ENCODE results near the gene OR4F15. TPM values are rescaled to one million over a fixed set of nuclear protein-coding genes. Genes with fewer than 3 reads are reported as not detected.

Gene OR4F15
- total and polyA plus RNA-seq, 2 of the 8 experiments (the other 6 are each of a cell fraction or from before 2014, with no cell fraction given): not detected

DNA sequence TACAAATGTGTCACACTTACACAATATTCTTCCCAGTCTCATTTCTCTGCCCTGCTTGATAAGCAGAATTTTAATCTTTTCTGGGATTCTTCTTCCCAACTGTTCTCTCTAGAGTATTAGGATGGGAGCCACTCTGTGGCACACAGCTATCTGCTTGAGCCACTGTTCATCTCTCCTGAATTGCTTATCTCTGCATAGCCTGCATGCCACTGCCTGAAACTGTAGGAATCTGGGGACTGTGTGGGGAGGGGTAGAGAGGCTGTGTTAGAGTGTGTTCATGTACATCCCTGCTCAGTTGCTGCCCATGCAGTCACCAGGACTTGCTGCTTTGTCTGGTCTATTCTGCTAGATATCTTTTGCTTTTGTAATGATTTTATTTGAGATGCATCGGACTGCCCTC is 11.0 kb upstream of the OR4F15 start:
- Histone ChIP-seq H3K23ac (ENCODE audit: insufficient read length) (no peak overlapping the region), H3K27ac (ENCODE audit: low read depth, low read length) (no peak overlapping the region), H2AK5ac (ENCODE audit: low read depth, low read length) (no peak overlapping the region), H4K91ac (replicated peaks; ENCODE audit: insufficient read length, low read length) (no peak overlapping the region), H4K8ac (ENCODE audit: extremely low read depth, insufficient read depth, low read length) (no peak overlapping the region), H3K56ac (replicated peaks; ENCODE audit: insufficient read length, low read depth, low read length) (no peak overlapping the region), H3K27me3 (replicated peaks in 1 of 4; ENCODE audit: control insufficient read depth in 3 of 4, extremely low read depth in 1 of 4, insufficient read depth in 3 of 4, low read length in 3 of 4) (no peaks in the 10 kb centered on the region), H3K4me1 (replicated peaks in 1 of 4; ENCODE audit: control insufficient read depth in 3 of 4, insufficient read depth in 4 of 4, low read length in 3 of 4) (no peaks in the 10 kb centered on the region), H2AFZ (ENCODE audit: low read length) (no peak overlapping the region), H2BK120ac (replicated peaks; ENCODE audit: low read depth, low read length) (no peak overlapping the region), H4K5ac (ENCODE audit: insufficient read length, low read depth, low read length) (no peak overlapping the region), H2BK12ac (ENCODE audit: low read depth, low read length) (no peak overlapping the region), H3K79me1 (ENCODE audit: low read depth, low read length) (no peaks in the 10 kb centered on the region), H3K36me3 (ENCODE audit: control insufficient read depth in 2 of 4, insufficient read depth in 4 of 4, low read length in 3 of 4) (no peaks in the 10 kb centered on the region), H3K9me3 (ENCODE audit: insufficient read depth in 2 of 2, low read depth in 1 of 2, low read length in 1 of 2) (peaks cover 16 to 27% of the 10 kb centered on the region in 2 experiments), H2BK15ac (ENCODE audit: low read length) (no peak overlapping the region), H3K79me2 (ENCODE audit: control insufficient read depth in 1 of 2, insufficient read depth in 2 of 2, low read length in 2 of 2) (no peaks in the 10 kb centered on the region), H3K9ac (replicated peaks in 1 of 4; ENCODE audit: extremely low read depth in 1 of 4, low read depth in 3 of 4, low read length in 3 of 4) (no peak overlapping the region), H4K20me1 (replicated peaks in 1 of 2; ENCODE audit: control insufficient read depth in 1 of 2, insufficient read depth in 2 of 2, low read length in 2 of 2) (no peaks in the 10 kb centered on the region), H2BK20ac (ENCODE audit: low read length) (no peak overlapping the region), H3K4ac (replicated peaks; ENCODE audit: insufficient read length, low read depth, low read length) (no peak overlapping the region), H2BK5ac (ENCODE audit: low read depth, low read length) (no peak overlapping the region), H3K4me3 (ENCODE audit: extremely low read depth in 1 of 4, insufficient read depth in 2 of 4, low read depth in 3 of 4, low read length in 4 of 4) (no peak overlapping the region), H3K18ac (ENCODE audit: extremely low read depth, low read length) (no peak overlapping the region), H3K23me2 (ENCODE audit: low read depth, low read length) (peaks cover 2% of the 10 kb centered on the region; the same call in 1 of the 2 replicates), H3K14ac (ENCODE audit: insufficient read length) (no peak overlapping the region), H3K4me2 (ENCODE audit: insufficient read depth in 1 of 2, low read depth in 2 of 2, low read length in 2 of 2) (no peak overlapping the region)
- WGBS, 2 experiments (ENCODE audit: extremely low coverage in 1 of 2, insufficient coverage in 1 of 2, insufficient read length in 1 of 2, insufficient replicate concordance in 2 of 2, low coverage in 1 of 2, low lambda C conversion rate in 2 of 2, missing lambda C conversion rate in 1 of 2): 89% methylated on average over 1 of the region's 1 CpG; no CpG with 5 or more reads in 1 of the 2 experiments
- FAIRE-seq: no peak
- CTCF ChIA-PET (ENCODE audit: partially characterized antibody): no interaction called here
- no peak for DNase-seq (ENCODE audit: low read depth in 1 of 2, low spot score in 2 of 2)
- POLR2A ChIA-PET (ENCODE audit: partially characterized antibody): no interaction called here
- TF ChIP-seq, protein P1, sequence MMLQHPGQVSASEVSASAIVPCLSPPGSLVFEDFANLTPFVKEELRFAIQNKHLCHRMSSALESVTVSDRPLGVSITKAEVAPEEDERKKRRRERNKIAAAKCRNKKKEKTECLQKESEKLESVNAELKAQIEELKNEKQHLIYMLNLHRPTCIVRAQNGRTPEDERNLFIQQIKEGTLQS (IDR thresholded peaks at IDR 0.05; ENCODE audit: insufficient read depth, low read depth, low read length): no peak
- TF ChIP-seq, protein P2, sequence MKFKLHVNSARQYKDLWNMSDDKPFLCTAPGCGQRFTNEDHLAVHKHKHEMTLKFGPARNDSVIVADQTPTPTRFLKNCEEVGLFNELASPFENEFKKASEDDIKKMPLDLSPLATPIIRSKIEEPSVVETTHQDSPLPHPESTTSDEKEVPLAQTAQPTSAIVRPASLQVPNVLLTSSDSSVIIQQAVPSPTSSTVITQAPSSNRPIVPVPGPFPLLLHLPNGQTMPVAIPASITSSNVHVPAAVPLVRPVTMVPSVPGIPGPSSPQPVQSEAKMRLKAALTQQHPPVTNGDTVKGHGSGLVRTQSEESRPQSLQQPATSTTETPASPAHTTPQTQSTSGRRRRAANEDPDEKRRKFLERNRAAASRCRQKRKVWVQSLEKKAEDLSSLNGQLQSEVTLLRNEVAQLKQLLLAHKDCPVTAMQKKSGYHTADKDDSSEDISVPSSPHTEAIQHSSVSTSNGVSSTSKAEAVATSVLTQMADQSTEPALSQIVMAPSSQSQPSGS (IDR thresholded peaks at IDR 0.05; ENCODE audit: low read length): no peak
- TF ChIP-seq POLR2AphosphoS5 (IDR thresholded peaks at IDR 0.05; ENCODE audit: low read depth, low read length) (no peak), RXRA (IDR thresholded peaks at IDR 0.05; ENCODE audit: insufficient read depth, low read depth, low read length) (no peak), SRF (IDR thresholded peaks at IDR 0.05; ENCODE audit: low read depth, low read length) (no peak), JUN (IDR thresholded peaks at IDR 0.05; ENCODE audit: low read depth, low read length) (no peak), TBP (IDR thresholded peaks at IDR 0.05; ENCODE audit: low read depth, low read length) (no peak), SP2 (IDR thresholded peaks at IDR 0.05; ENCODE audit: low read length) (no peak), POU5F1 (IDR thresholded peaks at IDR 0.05; ENCODE audit: low read depth, low read length) (no peak), CBX5 (IDR thresholded peaks at IDR 0.05; ENCODE audit: low read depth, low read length) (no peak), ASH2L (IDR thresholded peaks at IDR 0.05; ENCODE audit: low read length) (no peak), BCL11A (IDR thresholded peaks at IDR 0.05; ENCODE audit: low read depth in 2 of 2, low read length in 2 of 2) (no peak), JUND (IDR thresholded peaks at IDR 0.05; ENCODE audit: low read length) (no peak), EZH2 (IDR thresholded peaks at IDR 0.05; ENCODE audit: low read depth, low read length, severe bottlenecking) (no peak)
